GM19452 (cell line): ENCODE data around the gene JAM3.

Experiments
- ATAC-seq: cut with Tn5 transposase; IDR thresholded peaks from one replicate; pipeline ENCODE4 v1.9.1; 2021; ENCODE audit not compliant: unreplicated experiment

The JAM3 gene

GRCh38 chr11:134142536-134142935 is 73.7 kb downstream of the JAM3 start:
- ATAC-seq: no peak

GRCh38 chr11:134143801-134144200 is 74.9 kb downstream of the JAM3 start:
- ATAC-seq: no peak

- ATAC-seq: no peak
Observed at GRCh38 chr11:134144744-134145143, 75.9 kb downstream of the JAM3 start.

- ATAC-seq: no peak
Observed at GRCh38 chr11:134145715-134146114, 76.8 kb downstream of the JAM3 start.

GRCh38 chr11:134146598-134146997 is 77.7 kb downstream of the JAM3 start:
- no peak for ATAC-seq

GRCh38 chr11:134149371-134149770 is 80.5 kb downstream of the JAM3 start:
- no peak for ATAC-seq

- ATAC-seq: no peak
Observed at GRCh38 chr11:134150195-134150903, 81.5 kb downstream of the JAM3 start.

GRCh38 chr11:134151083-134151747 is 82.3 kb downstream of the JAM3 start:
- no peak for ATAC-seq

GRCh38 chr11:134152696-134153095 is 83.8 kb downstream of the JAM3 start:
- no peak for ATAC-seq

GRCh38 chr11:134153147-134153905 is 84.5 kb downstream of the JAM3 start:
- ATAC-seq: no peak

GRCh38 chr11:134154441-134154840 is 85.6 kb downstream of the JAM3 start:
- no peak for ATAC-seq

- no peak for ATAC-seq
Observed at GRCh38 chr11:134155456-134155855, 86.6 kb downstream of the JAM3 start.

GRCh38 chr11:134155946-134156865 is 87.3 kb downstream of the JAM3 start:
- no peak for ATAC-seq

GRCh38 chr11:134157451-134157850 is 88.6 kb downstream of the JAM3 start:
- ATAC-seq: no peak

GRCh38 chr11:134158023-134158422 is 89.2 kb downstream of the JAM3 start:
- no peak for ATAC-seq

- ATAC-seq: no peak
Observed at GRCh38 chr11:134159652-134160051, 90.8 kb downstream of the JAM3 start.

- no peak for ATAC-seq
Observed at GRCh38 chr11:134164490-134165370, 95.9 kb downstream of the JAM3 start.

GRCh38 chr11:134170177-134170918 is 101.5 kb downstream of the JAM3 start:
- no peak for ATAC-seq

- no peak for ATAC-seq
Observed at GRCh38 chr11:134170919-134171281, 102.0 kb downstream of the JAM3 start.
